Measurements from ENCODE around the gene CDC42EP1. TPM values are rescaled to one million over a fixed set of nuclear protein-coding genes. Genes with fewer than 3 reads are reported as not detected.
"Not testable (repeated sequence)": the region's sequence is repeated elsewhere in the genome, so short reads cannot be mapped to it uniquely, and the experiment has no call there.

CDC42EP1 gene
- total RNA-seq, 1 donor from 2014 or later, result 17.7 TPM

- intact Hi-C loops (cut with DNase I), result loop anchor here (10.0 kb wide), 1 partner anchor 254 kb away; no protein-coding TSS in a partner anchor
- no peak for DNase-seq (ENCODE audit: missing footprints)
Measured at GRCh38 chr22:37569009-37569920, 9.0 kb downstream of the CDC42EP1 start.

GRCh38 chr22:37569921-37570660 is 9.8 kb downstream of the CDC42EP1 start:
- DNase-seq (ENCODE audit: missing footprints) (no peak), ATAC-seq (no peak)
- intact Hi-C loops (cut with DNase I), result loop anchor here (10.0 kb wide), 1 partner anchor 255 kb away; no protein-coding TSS in a partner anchor

More at GRCh38 chr22:37569009-37569920, 9.0 kb downstream of the CDC42EP1 start:
- ATAC-seq, result no peak

GRCh38 chr22:37570661-37570976 is 10.3 kb downstream of the CDC42EP1 start:
- ATAC-seq (no peak), DNase-seq (ENCODE audit: missing footprints) (no peak)
- intact Hi-C loops (cut with DNase I), result no loop called here

- ATAC-seq (no peak), DNase-seq (ENCODE audit: missing footprints) (no peak)
- intact Hi-C loops (cut with DNase I), result no loop called here
Measured at GRCh38 chr22:37571258-37571991, 11.1 kb downstream of the CDC42EP1 start.

GRCh38 chr22:37571992-37572373 is 11.7 kb downstream of the CDC42EP1 start:
- intact Hi-C loops (cut with DNase I), result no loop called here
- DNase-seq (ENCODE audit: missing footprints), result no peak

GRCh38 chr22:37575490-37576003 is 15.3 kb downstream of the CDC42EP1 start:
- intact Hi-C loops (cut with DNase I), result no loop called here
- ATAC-seq (no peak), DNase-seq (ENCODE audit: missing footprints) (no peak)

More at GRCh38 chr22:37571992-37572373, 11.7 kb downstream of the CDC42EP1 start:
- no peak for ATAC-seq

GRCh38 chr22:37578002-37578401 is 17.7 kb downstream of the CDC42EP1 start:
- intact Hi-C loops (cut with DNase I), result no loop called here
- ATAC-seq (no peak), DNase-seq (ENCODE audit: missing footprints) (no peak)

GRCh38 chr22:37581504-37581903 is 21.2 kb downstream of the CDC42EP1 start:
- intact Hi-C loops (cut with DNase I), result no loop called here
- DNase-seq (ENCODE audit: missing footprints), result peak; percentile 83
- ATAC-seq, result peak; percentile 92

- DNase-seq (ENCODE audit: missing footprints), result no peak
- ATAC-seq, result no peak
- intact Hi-C loops (cut with DNase I), result no loop called here
Measured at GRCh38 chr22:37582526-37582925, 22.2 kb downstream of the CDC42EP1 start.

GRCh38 chr22:37588546-37589215 is 28.4 kb downstream of the CDC42EP1 start:
- no peak for DNase-seq (ENCODE audit: missing footprints)
- ATAC-seq, result no peak
- intact Hi-C loops (cut with DNase I), result no loop called here

- no peak for ATAC-seq
- no peak for DNase-seq (ENCODE audit: missing footprints)
- intact Hi-C loops (cut with DNase I), result no loop called here
Measured at GRCh38 chr22:37589636-37590035, 29.4 kb downstream of the CDC42EP1 start.

- ATAC-seq; DNase-seq (ENCODE audit: missing footprints); intact Hi-C loops (cut with DNase I): not testable (repeated sequence)
Measured at GRCh38 chr22:37591081-37591480, 30.8 kb downstream of the CDC42EP1 start.

- ATAC-seq (no peak), DNase-seq (ENCODE audit: missing footprints) (no peak)
- intact Hi-C loops (cut with DNase I), result loop anchor here (1.0 kb wide), 1 partner anchor 53 kb away; no protein-coding TSS in a partner anchor
Measured at GRCh38 chr22:37591823-37592404, 31.6 kb downstream of the CDC42EP1 start.

GRCh38 chr22:37594237-37594636 is 34.0 kb downstream of the CDC42EP1 start:
- intact Hi-C loops (cut with DNase I), result no loop called here
- ATAC-seq (no peak), DNase-seq (ENCODE audit: missing footprints) (no peak)

- ATAC-seq (peak; percentile 31), DNase-seq (ENCODE audit: missing footprints) (no peak)
- intact Hi-C loops (cut with DNase I), result no loop called here
Measured at GRCh38 chr22:37599153-37599552, 38.9 kb downstream of the CDC42EP1 start.

- ATAC-seq (no peak), DNase-seq (ENCODE audit: missing footprints) (no peak)
- intact Hi-C loops (cut with DNase I), result no loop called here
Measured at GRCh38 chr22:37601203-37601539, 40.9 kb downstream of the CDC42EP1 start.

- intact Hi-C loops (cut with DNase I), result no loop called here
- ATAC-seq (no peak), DNase-seq (ENCODE audit: missing footprints) (no peak)
Measured at GRCh38 chr22:37601540-37602442, 41.5 kb downstream of the CDC42EP1 start.

Data from Right ventricle myocardium inferior (tissue), 1 donor.